GM12891 (cell line): ENCODE results near the gene PADI1.

Source experiments
- DNase-seq: peaks from one replicate; pipeline ENCODE4 v3.0.0; 2011; ENCODE audit warnings: low spot score; ENCODE audit not compliant: insufficient read length
- FAIRE-seq: peaks from 2 replicates; lab custom pipeline; 2011; peaks lifted over from hg19 to GRCh38; lab: Jason Lieb, UNC
- PAX5 ChIP-seq: IDR thresholded peaks from 2 replicates; pipeline ENCODE4 v1.6.1; 2011; ENCODE audit warnings: low read length, moderate library complexity, mild to moderate bottlenecking; ENCODE audit not compliant: insufficient read depth, severe bottlenecking
- POLR2A ChIP-seq: IDR thresholded peaks from 2 replicates; pipeline ENCODE4 v1.6.1; 2011; ENCODE audit warnings: low read depth, low read length, control low read depth
- POLR2AphosphoS5 ChIP-seq: IDR thresholded peaks from 2 replicates; pipeline ENCODE4 v1.6.1; 2011; ENCODE audit warnings: low read depth, low read length, control low read depth
- POU2F2 ChIP-seq: IDR thresholded peaks from 2 replicates; pipeline ENCODE4 v1.6.1; 2011; ENCODE audit warnings: low read depth, mild to moderate bottlenecking, control low read depth, low read length, moderate library complexity
- SPI1 ChIP-seq: IDR thresholded peaks from 2 replicates; pipeline ENCODE4 v1.6.1; 2011; ENCODE audit warnings: low read depth, low read length, control low read depth
- TAF1 ChIP-seq: IDR thresholded peaks from 2 replicates; pipeline ENCODE4 v1.6.1; 2011; ENCODE audit warnings: low read depth, low read length, control low read depth

PADI1 gene

DNA sequence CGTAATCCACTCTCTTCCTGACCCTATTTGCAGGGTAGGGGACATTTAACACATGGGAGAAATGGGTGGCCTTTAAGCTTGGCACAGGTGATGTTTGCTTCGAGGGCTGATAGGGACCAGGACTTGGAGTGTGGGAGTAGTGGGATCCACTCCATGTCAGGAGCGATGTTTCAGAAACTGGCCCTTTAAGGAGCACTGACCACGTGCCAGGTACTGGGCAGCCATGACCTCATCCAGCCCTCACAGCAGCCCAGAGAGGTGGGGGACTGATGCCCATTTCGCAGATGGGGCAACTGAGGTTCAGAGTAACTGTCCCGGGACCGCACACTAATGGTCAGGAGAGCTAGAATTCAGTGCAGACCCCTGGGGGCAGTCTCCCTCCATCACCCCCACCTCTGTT, 55.3 kb downstream of the PADI1 start:
- no peak for DNase-seq
- TF ChIP-seq POLR2A (no peak), POU2F2 (no peak), SPI1 (no peak), POLR2AphosphoS5 (no peak), TAF1 (no peak), PAX5 (no peak)
- no peak for FAIRE-seq

DNA sequence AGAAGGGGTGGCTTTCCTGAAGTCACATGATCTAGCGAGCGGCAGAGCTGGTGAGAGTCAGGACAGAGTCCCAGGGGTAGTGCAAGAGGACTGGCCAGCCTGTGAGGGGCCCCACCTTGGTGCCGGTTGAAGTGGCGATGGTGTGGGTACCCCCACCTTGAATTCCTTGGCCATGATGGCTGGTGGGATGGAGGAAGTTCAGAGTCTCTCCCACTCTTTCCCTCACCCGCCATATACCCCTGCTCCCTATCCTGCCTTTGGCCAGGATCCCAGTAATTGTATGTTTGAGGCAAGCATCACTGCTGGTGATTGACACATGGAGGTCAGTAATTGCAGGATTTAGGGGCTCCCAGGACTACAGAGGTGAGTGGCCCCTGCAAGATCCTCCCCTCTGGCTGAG, 55.8 kb downstream of the PADI1 start:
- DNase-seq, result no peak
- TF ChIP-seq POLR2AphosphoS5 (no peak), PAX5 (no peak), TAF1 (no peak), SPI1 (no peak), POLR2A (no peak), POU2F2 (no peak)
- no peak for FAIRE-seq

DNA sequence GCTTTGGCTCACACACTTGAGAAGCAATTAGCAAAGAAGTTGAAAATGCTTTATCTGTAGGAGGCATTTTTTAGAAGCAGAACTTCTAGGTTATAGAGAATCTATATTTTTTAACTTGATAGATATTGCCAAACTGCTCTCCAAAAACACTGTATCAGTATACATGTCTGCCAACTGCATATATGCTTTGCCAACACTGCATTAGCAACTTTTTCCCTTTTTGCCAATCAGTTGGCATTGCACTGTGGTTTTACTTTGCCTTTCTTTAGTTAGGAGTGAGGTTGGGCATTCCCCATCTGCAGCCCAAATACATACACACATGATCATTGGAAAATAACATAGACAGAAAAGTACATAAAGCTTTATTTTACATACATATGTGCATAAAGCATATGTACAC, 59.0 kb downstream of the PADI1 start:
- DNase-seq (no peak), FAIRE-seq (no peak)
- TF ChIP-seq POLR2AphosphoS5 (no peak), POU2F2 (no peak), PAX5 (no peak), POLR2A (no peak), SPI1 (no peak), TAF1 (no peak)

DNA sequence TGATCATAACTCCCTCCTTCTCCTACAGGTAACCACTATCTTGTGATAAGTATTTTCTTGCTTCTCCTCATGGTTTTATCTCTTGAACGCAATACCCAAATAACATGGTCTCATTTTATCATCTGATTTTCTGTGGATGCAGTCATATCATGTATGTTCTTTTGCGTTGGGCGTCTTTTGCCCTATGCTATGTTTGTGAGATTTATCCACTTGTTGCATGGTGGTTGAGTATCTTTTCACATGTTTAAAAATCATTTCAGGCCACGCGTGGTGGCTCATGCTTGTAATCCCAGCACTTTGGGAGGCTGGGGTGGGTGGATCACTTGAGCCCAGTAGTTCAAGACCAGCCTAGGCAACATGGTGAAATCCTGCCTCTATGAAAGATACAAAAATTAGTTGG, 59.5 kb downstream of the PADI1 start:
- DNase-seq (no peak), FAIRE-seq (no peak)
- TF ChIP-seq TAF1 (no peak), POLR2A (no peak), SPI1 (no peak), POU2F2 (no peak), POLR2AphosphoS5 (no peak), PAX5 (no peak)

GRCh38 chr1:17265162-17265561, 60.2 kb downstream of the PADI1 start:
- no peak for TF ChIP-seq POU2F2
- TF ChIP-seq PAX5, result no peak
- DNase-seq, result no peak
- FAIRE-seq, result no peak

GRCh38 chr1:17265950-17266349, 61.0 kb downstream of the PADI1 start:
- FAIRE-seq (no peak), DNase-seq (no peak)
- TF ChIP-seq SPI1 (no peak), POLR2AphosphoS5 (no peak), TAF1 (no peak), POLR2A (no peak), PAX5 (no peak), POU2F2 (no peak)

DNA sequence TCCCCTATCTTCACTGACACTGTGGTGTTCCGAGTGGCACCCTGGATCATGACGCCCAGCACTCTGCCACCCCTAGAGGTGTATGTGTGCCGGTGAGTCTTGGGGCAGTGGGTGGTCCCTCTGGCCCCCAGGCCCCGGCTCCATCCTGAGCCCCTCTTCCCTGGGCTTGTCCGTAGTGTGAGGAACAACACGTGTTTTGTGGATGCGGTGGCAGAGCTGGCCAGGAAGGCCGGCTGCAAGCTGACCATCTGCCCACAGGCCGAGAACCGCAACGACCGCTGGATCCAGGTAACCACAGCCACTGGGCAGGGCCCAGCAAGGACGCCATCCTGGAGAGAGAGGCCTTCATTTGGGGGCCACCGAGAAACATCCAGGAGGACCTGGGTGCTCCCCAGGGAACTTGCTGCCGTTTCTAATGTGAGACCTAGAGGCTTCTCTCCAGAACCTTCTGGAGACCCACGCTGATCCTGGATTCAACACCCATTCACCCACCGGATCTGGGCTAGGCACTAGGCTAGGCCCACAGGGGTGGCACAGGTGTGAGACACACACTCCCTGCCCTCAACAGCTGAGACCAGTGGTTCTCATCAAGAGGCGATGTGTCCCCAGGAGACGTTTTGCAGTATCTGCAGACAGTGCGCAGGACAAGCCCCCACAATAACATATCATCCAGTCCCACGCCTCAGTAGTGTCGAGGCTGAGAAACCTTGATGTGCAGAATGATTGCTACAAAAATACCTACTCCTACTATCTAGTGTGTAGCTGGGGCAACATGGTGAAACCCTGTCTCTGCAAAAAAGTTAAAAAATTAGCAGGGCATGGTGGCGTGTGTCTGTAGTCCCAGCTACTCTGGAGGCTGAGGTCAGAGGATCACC, 66.2 kb downstream of the PADI1 start:
- FAIRE-seq, result no peak
- no peak for DNase-seq
- TF ChIP-seq TAF1 (no peak), SPI1 (no peak), POLR2AphosphoS5 (no peak), PAX5 (no peak), POLR2A (no peak), POU2F2 (no peak)

DNA sequence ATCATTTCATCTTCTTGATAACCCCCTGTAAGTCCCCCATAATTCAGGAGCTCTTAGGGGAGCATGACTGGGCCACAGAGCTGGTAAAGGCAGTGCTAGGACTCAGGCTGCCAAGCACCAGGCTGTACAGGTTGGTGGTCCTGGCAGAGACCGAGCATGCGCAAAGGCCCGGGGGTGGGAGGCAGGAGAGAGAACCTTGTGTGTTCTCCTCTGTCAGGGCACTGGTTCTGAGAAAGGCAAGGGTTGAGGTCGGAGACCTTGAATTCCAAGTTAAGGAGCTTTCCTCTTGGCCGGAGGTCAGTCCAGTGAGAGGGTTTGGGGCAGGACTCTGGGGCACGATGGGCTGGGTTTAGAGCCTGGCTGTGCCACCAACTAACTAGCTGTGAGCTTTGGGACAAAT, 67.1 kb downstream of the PADI1 start:
- no peak for DNase-seq

DNA sequence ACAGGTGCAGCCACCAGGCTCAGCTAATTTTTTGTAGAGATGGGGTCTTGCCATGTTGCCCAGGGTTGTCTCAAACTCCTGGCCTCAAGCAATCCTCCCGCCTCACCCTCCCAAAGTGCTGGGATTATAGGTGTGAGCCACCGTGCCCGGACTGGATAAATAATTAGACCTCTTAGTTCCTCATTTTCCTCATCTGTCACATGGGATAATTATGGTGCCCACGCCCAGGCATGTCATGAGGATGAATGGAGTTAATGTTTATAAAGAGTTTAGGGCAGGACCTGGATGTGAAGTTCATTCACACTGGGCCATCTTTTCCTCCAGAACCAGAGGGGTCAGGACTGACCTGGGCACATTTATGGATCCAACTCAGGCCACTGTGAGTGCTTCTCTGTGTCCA, 67.7 kb downstream of the PADI1 start:
- DNase-seq, result no peak
- no peak for TF ChIP-seq POLR2AphosphoS5
- no peak for TF ChIP-seq POLR2A
- TF ChIP-seq POU2F2, result no peak
- no peak for FAIRE-seq

More for the DNA sequence above, 67.1 kb downstream of the PADI1 start:
- FAIRE-seq, result no peak
- TF ChIP-seq TAF1 (no peak), POLR2AphosphoS5 (no peak), POLR2A (no peak), PAX5 (no peak), SPI1 (no peak), POU2F2 (no peak)

DNA sequence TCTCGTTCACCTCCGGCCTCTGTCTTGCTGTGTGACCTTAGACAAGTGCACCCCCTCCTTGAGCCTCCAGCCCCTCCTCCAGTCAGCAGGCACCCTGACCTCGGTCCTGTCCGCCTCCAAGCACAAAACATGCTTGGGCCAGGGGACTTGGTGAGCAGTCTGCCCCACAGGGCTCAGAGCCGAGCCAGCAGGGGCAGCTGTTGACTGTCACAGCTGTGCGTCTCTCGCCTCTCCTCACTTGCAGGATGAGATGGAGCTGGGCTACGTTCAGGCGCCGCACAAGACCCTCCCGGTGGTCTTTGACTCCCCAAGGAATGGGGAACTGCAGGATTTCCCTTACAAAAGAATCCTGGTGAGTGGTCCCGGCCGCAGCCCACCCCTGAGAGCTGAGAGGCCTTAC, 68.2 kb downstream of the PADI1 start:
- FAIRE-seq (no peak), DNase-seq (no peak)
- TF ChIP-seq TAF1, result no peak
- no peak for TF ChIP-seq SPI1
- no peak for TF ChIP-seq PAX5
- no peak for TF ChIP-seq POU2F2
- no peak for TF ChIP-seq POLR2AphosphoS5
- TF ChIP-seq POLR2A, result no peak
